ENCODE measurements around the gene CBX3.
A peak's percentile ranks its signal among the peaks of the same experiment; 100 is the strongest.

Gene CBX3

GRCh38 chr7:26187380-26188205 lies 14.0 kb upstream of the CBX3 start:
- Histone ChIP-seq H3K4me2 (ENCODE audit: insufficient read depth, low read length) (no peak overlapping the region), H3K27me3 (ENCODE audit: insufficient read depth, low read length, poor library complexity) (no peaks in the 10 kb centered on the region), H3K27ac (ENCODE audit: low read length) (peak overlapping the region; percentile 21; the same call in 1 of the 2 replicates), H3K36me3 (ENCODE audit: insufficient read depth, low read length) (peaks cover 42% of the 10 kb centered on the region), H2AFZ (ENCODE audit: low read depth, low read length) (no peak overlapping the region), H3K9me3 (ENCODE audit: insufficient read depth, low read length, severe bottlenecking) (no peaks in the 10 kb centered on the region), H3K4me3 (ENCODE audit: low read depth in 1 of 2, low read length in 2 of 2) (no peak overlapping the region), H4K20me1 (ENCODE audit: insufficient read depth, low read length) (peaks cover 66% of the 10 kb centered on the region), H3K9ac (ENCODE audit: low read depth, low read length) (no peak overlapping the region), H3K4me1 (ENCODE audit: insufficient read depth, low read length) (0 out of 2 replicates have a peak, but pooled peaks cover 3% of the 10 kb centered on the region), H3K79me2 (ENCODE audit: insufficient read depth, low read length) (peaks cover 18% of the 10 kb centered on the region)
- ATAC-seq (ENCODE audit: insufficient read depth, low read depth) (peak; percentile 36), DNase-seq (peak; percentile 48)
- no peak for TF ChIP-seq EZH2 (IDR thresholded peaks at IDR 0.05; ENCODE audit: borderline replicate concordance, low read depth, low read length, severe bottlenecking)
- no peak for TF ChIP-seq CTCF (IDR thresholded peaks at IDR 0.05; ENCODE audit: borderline replicate concordance, extremely low read depth, low read length, poor library complexity, severe bottlenecking)

DNA sequence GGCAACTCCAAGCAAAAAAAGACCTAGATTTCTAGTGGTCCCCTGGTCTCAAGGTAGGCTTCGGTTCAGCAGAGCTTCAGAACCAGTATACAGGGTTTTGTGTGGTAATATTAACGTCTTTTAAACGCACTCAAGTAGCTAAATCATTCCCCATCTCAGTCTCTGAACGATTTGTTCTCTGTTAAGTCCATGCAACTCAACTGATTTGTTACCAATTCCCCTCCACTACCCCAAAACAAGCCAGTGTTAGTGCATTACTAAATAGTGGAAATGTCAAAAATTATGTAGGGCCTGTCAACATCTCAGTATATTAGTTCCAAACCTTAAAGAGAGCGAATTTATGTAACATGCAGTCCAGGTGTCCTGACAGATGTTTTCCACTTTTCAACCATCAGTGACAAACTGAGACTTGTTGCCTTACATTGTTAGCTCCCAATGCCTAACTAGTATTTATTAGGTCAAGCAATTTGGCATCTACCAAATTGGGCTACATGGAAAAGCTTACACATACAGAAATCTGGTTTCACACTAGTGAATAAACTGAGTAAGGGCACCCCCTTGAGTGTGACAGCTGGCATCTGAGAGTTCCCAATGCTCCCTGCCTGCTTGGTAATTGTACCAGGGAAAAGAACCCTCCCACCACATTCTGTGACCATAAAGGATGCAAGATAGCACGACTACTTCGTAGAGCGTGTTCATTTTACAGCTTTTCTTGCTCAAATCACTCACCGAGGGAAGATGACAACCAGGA lies 13.2 kb upstream of the CBX3 start:
- Histone ChIP-seq H3K9me3 (ENCODE audit: insufficient read depth, low read length, severe bottlenecking) (no peaks in the 10 kb centered on the region), H3K9ac (ENCODE audit: low read depth, low read length) (no peak overlapping the region), H3K4me3 (ENCODE audit: low read depth in 1 of 2, low read length in 2 of 2) (no peak overlapping the region), H3K27me3 (ENCODE audit: insufficient read depth, low read length, poor library complexity) (no peaks in the 10 kb centered on the region), H2AFZ (ENCODE audit: low read depth, low read length) (no peak overlapping the region), H3K36me3 (ENCODE audit: insufficient read depth, low read length) (peaks cover 50% of the 10 kb centered on the region), H4K20me1 (ENCODE audit: insufficient read depth, low read length) (peaks cover 73% of the 10 kb centered on the region), H3K4me2 (ENCODE audit: insufficient read depth, low read length) (no peak overlapping the region), H3K4me1 (ENCODE audit: insufficient read depth, low read length) (peaks cover 10% of the 10 kb centered on the region; the same call in 1 of the 2 replicates), H3K79me2 (ENCODE audit: insufficient read depth, low read length) (peaks cover 25% of the 10 kb centered on the region), H3K27ac (ENCODE audit: low read length) (peak overlapping the region; percentile 2; the same call in 1 of the 2 replicates)
- DNase-seq (no peak), ATAC-seq (ENCODE audit: insufficient read depth, low read depth) (peak; percentile 11; the same call in 2 of the 3 replicates)
- TF ChIP-seq EZH2 (IDR thresholded peaks at IDR 0.05; ENCODE audit: borderline replicate concordance, low read depth, low read length, severe bottlenecking) (no peak), CTCF (IDR thresholded peaks at IDR 0.05; ENCODE audit: borderline replicate concordance, extremely low read depth, low read length, poor library complexity, severe bottlenecking) (peak; percentile 16)

- no peak for ATAC-seq (ENCODE audit: insufficient read depth, low read depth)
- no peak overlapping the region for H3K4me2 ChIP-seq (ENCODE audit: insufficient read depth, low read length)
- no peaks in the 10 kb centered on the region for H3K27me3 ChIP-seq (ENCODE audit: insufficient read depth, low read length, poor library complexity)
- DNase-seq = no peak
- no peak overlapping the region for H3K27ac ChIP-seq (ENCODE audit: low read length)
- no peak overlapping the region for H2AFZ ChIP-seq (ENCODE audit: low read depth, low read length)
- no peak overlapping the region for H3K4me3 ChIP-seq (ENCODE audit: low read depth in 1 of 2, low read length in 2 of 2)
- H4K20me1 ChIP-seq (ENCODE audit: insufficient read depth, low read length) = peaks cover 80% of the 10 kb centered on the region
- H3K79me2 ChIP-seq (ENCODE audit: insufficient read depth, low read length) = peaks cover 32% of the 10 kb centered on the region
- H3K36me3 ChIP-seq (ENCODE audit: insufficient read depth, low read length) = peaks cover 56% of the 10 kb centered on the region
- no peaks in the 10 kb centered on the region for H3K9me3 ChIP-seq (ENCODE audit: insufficient read depth, low read length, severe bottlenecking)
- H3K4me1 ChIP-seq (ENCODE audit: insufficient read depth, low read length) = peaks cover 17% of the 10 kb centered on the region; the same call in 1 of the 2 replicates
- TF ChIP-seq CTCF (IDR thresholded peaks at IDR 0.05; ENCODE audit: borderline replicate concordance, extremely low read depth, low read length, poor library complexity, severe bottlenecking) = no peak
- no peak for TF ChIP-seq EZH2 (IDR thresholded peaks at IDR 0.05; ENCODE audit: borderline replicate concordance, low read depth, low read length, severe bottlenecking)
- no peak overlapping the region for H3K9ac ChIP-seq (ENCODE audit: low read depth, low read length)
These were observed 12.5 kb upstream of the CBX3 start for GRCh38 chr7:26188957-26189541.

All from DND-41 (cell line).